Stimulated activated naive CD4-positive, alpha-beta T cell treated with Interleukin-2 at 50 U/mL for 16 hours (primary cell): ENCODE data around the gene ST3GAL6.

ENCODE experiments used
- DNase-seq: peaks from one replicate; lab custom pipeline; 2025; lab: John Stamatoyannopoulos, UW

The ST3GAL6 gene

DNA sequence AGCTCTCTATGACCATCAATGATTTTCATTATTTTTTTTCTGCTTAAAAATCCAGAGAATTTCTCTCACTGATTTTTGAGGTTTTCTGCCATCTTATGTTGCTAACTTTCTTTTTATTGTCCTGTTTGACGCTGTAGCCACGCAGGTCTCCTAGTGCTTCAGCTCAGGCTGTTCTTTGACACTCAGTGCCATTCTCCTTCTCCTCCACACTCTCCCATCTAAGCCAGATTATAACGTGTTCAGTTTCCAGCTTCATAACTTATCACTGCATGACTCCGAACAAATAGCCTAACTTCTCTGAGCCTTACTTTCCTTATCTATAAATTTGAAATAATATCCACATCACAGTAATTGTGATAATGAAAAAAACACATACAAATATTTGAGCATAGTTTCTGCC, 22.8 kb upstream of the ST3GAL6 start:
- no peak for DNase-seq

DNA sequence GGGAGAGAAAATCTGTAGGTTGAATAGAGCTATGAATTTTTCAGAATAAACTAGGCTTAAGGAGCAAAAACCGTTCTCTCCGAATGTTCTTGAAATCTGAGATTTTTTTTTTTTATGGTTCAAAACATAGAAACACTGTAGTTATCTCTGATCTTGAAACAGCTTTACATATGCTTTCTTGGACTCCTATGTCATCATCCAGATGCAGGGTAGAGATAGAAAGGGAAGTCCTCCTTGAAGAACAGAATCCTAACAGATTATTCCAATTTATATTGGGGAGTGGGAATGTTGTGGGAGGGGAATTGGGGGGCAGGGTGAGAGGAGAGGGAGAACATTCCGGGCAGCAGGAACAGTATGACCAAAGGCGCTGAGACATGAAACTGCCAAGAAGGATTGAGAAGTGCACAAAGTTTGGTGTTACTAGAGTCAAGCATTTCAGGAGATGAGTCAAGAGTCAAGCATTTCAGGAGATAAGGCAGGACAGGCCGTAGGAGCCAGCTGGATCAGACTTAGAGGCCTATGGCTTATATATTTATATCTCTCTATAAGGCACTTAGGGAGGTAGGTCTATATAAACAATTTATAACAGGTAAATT, 21.9 kb upstream of the ST3GAL6 start:
- no peak for DNase-seq

DNA sequence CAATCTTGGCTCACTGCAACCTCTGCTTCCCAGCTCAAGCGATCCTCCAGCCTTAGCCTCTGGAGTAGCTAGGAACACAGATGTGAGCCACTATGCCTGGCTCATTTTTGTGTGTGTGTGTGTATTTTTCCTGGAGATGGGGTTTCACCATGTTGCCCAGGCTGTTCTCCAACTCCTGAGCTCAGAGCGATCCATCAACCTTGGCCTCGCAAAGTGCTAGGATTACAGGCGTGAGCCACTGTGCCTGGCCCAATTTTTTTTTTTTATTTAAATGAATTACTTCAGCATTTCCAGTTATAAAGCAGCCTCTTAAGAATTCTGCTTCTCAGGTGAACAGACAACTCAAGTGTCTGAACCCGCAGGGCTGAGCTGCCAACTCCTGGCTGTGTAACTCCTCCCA, 20.1 kb upstream of the ST3GAL6 start:
- DNase-seq, result no peak

DNA sequence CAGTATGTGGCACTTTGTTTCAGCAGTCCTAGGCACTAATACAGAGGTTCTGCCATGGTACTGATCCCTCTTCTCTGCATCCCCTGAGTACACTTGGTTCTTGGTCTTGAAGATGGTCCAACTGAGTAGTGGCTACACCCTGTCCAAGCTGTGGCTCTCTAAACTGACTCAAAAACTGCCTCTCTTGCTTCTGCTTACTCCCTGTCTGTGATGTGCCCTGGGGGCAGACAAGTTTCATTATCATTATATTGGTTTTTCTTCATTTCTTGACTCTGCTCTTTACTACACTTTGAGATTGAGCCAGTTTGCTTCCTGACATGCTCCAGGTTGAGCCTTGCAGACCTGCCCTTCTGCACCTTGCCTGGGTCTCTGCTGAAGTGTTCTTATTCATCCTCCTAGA, 18.9 kb upstream of the ST3GAL6 start:
- no peak for DNase-seq

DNA sequence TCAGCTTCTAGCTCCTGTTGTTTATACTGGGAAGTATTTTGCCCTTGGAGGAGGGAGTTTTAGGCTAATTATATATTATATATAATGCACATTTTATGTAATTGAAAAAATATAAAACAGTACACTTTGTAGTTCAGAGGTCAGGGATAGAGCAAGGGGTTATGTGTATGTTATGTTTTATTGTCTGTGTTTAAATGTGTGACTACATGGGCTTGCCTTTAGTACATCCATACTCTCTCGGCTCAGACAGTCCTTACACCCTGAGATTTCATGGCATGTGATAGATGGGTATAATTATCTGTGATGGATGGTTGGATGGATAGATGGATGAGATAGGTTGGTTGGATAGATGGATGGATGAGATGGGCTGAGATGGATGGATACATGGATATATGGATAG, 17.4 kb upstream of the ST3GAL6 start:
- DNase-seq, result no peak

DNA sequence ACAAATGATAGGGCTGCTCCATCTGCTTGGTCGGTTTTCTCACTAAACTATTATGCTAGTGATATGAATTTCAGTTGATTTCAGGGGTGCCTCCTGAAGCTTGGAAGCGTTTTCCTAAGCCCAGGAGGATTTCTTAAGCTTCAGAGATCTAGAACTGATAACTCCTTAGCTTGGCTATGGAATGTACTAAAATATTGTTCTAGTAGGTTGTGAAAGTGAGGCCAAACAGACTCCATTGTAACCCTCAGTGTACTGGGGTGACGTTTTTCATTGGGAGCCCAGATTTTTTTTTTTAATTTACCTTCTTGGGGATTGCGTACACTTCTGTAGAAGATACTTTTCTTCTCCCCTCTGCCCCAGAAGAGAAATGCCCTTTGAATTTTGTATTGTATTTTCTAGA, 17.0 kb upstream of the ST3GAL6 start:
- DNase-seq, result no peak

DNA sequence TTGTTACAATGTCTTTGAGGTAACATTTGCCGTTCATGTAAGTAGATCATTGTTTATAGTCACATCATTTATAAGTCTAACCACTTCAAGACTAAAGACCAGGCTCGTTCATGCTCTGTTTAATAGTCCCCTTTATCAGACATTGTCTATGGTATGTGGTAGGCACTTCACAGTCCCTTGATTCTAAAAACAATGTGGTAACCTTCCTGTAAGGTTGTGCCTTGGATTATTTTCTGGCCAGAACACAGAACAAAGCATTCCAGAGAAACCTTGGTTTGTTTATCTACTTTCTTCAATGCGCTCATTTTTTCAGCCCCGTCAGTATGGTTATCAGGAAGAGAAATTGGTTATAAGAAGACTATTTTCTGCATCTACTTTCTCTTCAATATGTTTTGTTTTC, 16.3 kb upstream of the ST3GAL6 start:
- DNase-seq, result no peak

DNA sequence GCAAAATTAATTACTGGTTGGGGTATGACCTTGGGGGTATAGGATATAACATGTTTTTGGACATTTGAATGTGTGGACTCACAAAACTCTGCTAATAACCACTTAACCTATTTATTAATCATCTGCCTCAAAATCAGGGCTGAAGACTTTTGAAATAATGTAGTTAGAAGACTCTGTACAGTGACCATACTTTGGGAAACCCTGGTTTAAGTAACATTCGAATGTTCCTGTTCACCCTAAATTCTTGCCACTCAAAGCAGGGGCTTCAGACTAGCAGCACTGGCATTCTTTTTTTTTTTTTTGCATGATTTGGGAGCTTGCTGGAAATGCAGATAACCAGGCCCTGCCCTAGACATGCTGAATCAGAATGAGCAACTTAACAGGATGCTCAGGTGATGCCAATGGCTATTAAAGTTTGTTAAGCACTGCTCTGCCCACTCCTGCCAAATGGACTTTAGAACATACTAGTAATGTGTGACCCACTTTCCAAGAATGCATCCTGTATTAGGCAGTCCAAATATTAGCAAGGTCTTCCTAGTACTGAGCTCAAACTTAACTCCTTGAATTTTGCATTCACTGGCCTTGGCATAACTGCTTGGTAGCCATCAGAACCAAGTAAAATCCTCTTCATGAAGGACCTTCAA, 12.7 kb upstream of the ST3GAL6 start:
- no peak for DNase-seq

DNA sequence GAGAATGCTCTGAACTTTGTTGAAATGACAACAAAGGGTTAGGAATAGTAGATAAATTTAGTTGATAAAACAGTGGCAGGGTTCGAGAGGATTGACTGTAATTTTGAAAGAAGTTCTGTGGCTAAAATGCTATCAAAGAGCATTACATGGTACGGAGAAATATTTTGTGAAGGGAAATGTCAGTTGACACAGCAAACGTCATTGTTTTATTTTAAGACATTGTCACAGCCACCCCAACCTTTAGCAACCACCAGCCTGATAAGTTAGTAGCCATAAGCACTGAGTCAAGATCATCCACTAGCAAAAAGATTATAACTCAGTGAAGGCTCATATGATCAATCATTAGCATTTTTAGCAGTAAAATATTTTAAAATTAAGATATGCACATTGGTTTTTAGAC, 8.7 kb upstream of the ST3GAL6 start:
- no peak for DNase-seq

DNA sequence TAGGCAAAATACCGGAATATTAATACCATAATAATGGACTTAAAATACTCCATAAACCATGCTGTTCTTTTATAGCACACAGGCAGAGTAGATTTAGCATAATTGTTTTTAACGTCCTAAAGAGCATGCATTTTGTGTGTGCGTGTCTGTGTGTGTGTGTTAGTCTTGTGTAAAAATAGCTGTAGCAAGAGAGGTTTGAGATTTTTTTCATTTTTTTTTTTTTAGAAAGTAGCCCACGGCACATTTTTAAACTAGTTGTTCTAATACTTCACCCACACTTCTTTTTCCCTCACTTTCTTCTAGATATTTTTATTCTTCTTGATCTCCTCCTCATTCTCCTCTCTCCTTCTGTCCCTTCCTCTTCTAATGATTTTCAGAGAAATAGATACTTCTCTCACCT, 7.5 kb upstream of the ST3GAL6 start:
- DNase-seq, result no peak

DNA sequence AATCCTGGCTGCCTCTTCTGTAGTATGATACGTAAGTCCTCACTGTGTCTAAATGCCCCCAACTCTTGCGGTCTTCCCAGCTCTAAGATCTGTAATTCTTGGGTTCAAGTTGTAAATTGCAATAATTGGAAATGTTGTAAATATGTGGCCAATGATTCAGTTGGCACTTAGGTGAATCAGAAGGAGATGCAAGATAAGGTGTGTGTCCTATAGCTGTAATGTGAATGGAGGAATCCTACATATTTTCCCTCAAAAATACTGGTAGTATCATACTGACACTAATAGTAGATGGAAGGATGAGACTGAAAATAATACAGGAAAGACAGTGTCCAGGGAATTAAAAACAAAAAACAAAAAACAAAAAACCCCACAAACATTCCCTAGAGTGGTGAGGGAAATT, 3.5 kb upstream of the ST3GAL6 start:
- no peak for DNase-seq

DNA sequence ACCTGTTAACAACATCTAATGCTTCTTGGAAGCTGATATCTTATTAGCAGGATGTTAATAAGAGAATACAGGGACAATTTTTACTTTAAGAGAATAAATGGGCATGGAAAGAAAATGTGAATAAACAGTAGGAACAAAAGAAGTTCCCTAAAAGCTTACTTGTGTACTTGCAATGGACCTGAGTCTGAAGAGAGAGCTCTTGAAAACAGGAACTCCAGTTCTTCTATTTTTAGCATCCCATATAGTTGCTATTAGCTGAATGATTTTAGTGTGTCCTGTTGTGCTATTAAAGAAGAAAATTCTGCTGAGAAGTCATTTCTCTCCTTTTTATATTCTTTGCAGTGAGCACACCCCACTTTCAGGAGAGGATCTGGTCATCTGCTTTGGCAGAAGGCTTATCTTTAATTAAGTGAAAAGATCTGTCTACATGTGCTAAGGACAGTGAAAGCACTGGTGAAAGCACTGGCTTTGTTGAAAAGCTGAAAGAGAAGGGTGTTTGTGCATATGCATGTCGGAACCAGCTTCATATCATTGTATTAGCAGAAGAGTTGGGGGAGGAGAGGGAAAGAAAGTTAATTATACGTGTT, 1.4 kb upstream of the ST3GAL6 start:
- no peak for DNase-seq

DNA sequence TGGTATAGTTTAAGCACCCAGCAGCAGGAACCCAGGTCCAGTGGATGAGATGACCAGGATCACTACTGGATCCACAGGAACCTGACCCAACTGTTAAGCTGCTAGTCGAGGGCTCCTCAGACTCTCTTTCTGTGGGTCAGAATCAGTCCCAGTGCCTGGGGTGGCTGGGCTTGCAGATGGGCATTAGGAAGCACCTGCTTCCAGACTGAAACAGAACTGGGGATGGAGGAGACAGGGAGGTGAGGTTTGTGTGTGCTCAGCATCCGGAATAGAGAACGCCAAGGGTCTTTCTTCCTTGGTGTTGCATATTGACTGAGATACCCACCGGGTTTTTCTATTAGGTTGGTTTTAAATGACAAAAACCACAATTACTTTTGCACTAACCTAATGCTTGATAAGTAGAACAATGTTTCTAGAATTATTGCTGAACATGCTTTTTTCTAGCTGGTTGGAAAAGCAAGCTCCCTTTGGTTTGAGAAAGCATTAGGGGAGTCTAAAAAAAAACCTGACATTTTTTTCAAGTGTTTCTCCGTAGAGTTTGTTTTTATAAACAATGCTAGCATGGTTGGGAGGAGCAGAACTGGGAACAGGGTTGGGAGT, 779 bp downstream of the ST3GAL6 start:
- no peak for DNase-seq

DNA sequence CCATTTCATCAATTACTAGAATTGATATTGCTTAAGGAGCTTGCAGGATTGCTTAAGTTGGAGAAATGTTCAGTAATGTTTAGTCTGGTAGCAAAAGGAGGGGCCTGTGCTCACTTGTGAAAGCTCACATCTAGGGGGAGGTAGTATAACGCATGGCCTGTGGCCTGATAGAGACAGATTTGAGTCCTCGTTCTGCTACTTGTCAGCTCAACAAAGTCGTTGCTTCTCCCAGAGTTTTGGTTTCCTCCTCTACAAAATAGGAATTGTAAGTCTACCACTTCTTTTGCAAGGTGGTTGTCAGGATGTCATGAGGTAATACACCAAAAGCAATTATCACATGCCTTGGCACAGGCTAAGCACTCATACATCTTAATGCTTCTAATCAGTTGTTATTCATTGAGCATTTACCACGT, 1.3 kb downstream of the ST3GAL6 start:
- no peak for DNase-seq

DNA sequence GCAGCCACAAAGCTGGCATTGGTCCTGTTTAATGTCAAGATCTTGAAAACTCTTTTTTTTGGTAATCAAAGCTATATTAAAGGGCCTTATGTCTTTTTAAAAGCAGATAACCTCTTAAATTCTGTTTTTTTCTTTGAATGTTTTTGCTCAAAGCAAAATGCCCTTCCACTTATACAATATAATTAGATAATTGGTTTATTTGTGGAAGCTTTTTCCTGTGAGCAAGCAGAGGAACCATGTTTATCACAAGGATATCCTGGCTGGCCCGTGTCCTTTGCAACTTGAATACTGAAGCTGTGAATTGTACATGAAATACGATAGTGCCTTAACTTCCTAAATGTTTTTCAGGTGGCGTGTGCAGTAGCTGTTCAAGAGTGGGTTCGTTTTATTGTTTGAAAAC, 2.6 kb downstream of the ST3GAL6 start:
- no peak for DNase-seq

DNA sequence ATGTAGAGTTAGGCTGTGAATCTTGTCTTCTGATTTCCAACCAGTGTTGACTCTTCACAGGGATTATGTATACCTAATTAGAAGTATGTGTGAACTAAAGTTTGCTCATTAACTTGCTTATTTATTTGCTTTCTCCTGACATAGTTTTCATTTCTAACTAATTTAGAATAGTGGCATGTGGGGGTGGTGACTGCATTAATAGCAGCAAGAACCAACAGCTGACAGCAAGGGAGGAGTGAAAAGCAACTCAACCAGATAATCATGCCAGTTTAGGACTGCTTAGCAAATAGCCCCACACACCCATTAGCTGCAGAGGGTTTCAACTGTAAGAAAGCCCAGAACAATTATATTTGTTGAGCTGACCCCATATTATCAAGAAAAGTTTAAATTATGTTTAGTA, 3.8 kb downstream of the ST3GAL6 start:
- DNase-seq, result no peak

DNA sequence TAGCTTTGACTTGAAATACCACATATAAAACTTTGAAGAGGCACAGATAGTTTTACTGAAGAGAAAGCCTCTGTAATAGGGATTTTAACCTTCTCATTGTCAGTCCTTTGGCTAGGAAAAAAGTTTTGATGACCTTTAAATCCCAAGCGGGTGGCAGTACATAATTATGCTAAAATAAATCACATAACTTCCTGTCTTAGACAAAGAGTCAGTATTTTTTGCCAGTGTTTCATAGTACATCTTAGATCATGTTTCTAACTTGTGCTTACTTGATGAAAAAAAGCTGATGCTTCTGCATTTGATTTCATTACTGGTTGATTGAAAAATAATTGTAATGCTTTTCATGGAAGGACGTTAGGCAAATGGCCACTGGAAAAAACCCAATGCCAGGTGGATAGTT, 5.8 kb downstream of the ST3GAL6 start:
- DNase-seq, result no peak

DNA sequence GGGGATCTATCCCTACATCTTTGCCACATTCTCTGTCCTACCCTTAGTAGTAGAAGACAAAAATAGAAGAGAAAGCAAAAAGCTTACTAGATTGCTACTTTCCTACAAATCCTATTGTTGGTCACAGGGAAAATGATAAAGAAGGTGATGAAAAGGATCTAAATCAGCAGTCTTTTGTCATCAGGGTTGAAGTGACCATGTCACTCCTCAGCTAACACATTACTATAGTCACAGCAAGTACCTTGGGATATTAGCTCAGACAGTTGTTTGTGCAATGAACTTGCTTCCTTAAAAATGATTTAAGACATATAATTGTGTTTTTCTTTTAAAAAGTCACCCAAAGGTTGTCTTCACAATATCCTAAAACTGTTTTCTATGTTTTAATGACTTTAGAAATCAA, 6.3 kb downstream of the ST3GAL6 start:
- DNase-seq, result no peak

DNA sequence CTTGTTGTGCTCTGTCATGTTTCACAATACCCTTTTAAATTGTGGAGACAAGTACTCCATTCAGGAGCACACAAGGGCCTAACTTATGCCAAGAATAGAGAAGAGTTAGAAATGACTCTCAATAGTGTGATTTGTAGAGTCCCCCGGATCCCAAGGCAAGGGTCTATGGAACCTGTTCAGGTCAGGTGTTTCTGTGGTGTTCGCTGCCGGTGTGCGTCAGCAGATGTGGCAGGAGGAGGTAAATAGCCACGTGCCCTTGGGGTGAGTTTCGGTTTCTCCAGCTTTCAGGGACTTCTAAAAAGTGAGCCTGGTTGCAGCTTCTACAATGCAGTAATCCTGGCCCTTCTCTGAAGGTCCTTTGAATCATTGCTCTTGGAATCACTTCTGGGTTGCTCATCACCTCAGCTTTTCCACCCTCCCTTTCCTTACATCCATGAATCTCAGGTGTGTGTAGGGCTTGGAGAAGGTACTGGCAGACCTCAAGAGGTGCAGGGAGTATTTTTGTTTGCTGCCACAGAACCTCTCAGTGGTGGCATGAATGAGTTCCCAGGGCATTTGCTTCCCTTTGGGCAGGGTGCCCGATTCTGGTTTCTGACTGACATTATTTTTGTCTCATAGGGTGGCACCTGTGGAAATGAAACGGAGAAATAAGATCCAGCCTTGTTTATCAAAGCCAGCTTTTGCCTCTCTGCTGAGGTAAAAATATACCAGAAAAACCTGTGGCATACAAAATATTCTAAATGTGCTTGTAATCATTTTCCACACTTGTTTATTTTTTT, 7.3 kb downstream of the ST3GAL6 start:
- no peak for DNase-seq

DNA sequence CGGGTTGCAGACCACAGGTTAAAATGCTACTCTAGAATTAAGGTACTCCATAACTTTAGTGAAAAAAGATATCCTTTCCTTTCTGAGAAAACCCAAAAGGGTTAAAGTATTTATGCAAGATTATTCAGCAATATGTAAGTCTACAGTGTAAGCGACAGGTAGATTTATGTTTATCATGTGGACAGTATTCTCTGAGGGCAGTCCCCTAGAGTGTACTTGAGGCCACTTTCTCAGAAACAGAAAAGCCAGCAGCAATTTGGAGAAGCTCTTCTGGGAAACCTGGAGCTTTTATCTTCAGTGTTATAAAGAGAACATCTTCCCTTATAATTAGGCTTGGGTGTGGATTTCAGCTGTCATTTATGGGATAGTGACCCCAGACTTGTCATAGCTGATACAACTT, 8.9 kb downstream of the ST3GAL6 start:
- no peak for DNase-seq

DNA sequence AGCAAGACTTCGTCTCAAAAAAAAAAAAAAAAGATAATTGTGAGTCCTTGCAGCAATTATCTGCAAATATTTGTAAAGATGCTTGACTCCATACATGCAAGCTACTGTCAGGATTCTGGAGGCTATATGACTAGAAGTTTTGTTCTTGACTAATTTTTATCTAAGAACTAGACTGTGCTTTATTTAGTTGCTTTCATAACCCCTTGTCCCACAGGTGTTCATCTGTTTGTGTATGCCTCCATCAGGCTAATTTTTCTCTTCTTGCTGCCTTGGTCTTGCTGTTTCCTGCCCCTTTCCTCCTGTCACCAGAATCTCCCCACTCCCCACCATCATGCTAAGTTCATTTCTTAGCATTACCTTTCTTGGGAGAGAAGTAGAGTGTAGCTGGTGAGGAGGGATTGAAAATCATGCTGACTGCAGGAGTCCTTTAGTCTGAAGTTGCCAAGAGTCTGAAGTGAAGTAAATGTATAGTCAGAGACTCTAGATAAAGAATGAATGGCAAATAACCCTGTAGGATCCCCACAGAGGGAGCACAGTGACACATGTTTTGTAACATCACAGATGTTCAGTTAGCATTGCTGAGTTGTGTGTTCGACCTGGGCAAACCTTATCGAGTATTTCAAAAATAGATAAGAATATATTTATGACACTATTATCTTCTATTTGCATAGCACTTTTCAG, 12.5 kb downstream of the ST3GAL6 start:
- no peak for DNase-seq

DNA sequence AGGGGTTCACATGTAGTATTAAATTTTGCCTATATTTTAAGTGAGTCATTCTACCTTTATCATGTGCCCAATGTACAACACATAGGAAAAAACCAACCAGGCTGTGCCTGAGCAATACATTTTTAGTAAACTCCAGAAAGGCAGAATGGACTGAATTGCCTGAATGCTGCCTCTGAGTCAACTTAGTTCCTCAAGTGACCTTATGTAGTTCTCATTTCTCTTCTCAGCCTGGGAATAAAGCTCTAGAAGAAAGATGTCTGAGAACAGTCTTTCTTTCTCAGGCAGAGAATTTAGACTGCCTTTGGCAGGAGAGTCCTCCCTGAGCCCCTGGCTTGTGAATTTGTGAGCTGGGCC, 13.0 kb downstream of the ST3GAL6 start:
- no peak for DNase-seq
